Measurements from ENCODE around the gene PPIA. TPM values are rescaled to one million over a fixed set of nuclear protein-coding genes. Genes with fewer than 3 reads are reported as not detected.
A peak's percentile ranks its signal among the peaks of the same experiment; 100 is the strongest.
"Not testable (repeated sequence)": the region's sequence is repeated elsewhere in the genome, so short reads cannot be mapped to it uniquely, and the experiment has no call there.

The PPIA gene
- total and polyA plus RNA-seq, 5 donors, result 411 to 1,145 (median 509) TPM

DNA sequence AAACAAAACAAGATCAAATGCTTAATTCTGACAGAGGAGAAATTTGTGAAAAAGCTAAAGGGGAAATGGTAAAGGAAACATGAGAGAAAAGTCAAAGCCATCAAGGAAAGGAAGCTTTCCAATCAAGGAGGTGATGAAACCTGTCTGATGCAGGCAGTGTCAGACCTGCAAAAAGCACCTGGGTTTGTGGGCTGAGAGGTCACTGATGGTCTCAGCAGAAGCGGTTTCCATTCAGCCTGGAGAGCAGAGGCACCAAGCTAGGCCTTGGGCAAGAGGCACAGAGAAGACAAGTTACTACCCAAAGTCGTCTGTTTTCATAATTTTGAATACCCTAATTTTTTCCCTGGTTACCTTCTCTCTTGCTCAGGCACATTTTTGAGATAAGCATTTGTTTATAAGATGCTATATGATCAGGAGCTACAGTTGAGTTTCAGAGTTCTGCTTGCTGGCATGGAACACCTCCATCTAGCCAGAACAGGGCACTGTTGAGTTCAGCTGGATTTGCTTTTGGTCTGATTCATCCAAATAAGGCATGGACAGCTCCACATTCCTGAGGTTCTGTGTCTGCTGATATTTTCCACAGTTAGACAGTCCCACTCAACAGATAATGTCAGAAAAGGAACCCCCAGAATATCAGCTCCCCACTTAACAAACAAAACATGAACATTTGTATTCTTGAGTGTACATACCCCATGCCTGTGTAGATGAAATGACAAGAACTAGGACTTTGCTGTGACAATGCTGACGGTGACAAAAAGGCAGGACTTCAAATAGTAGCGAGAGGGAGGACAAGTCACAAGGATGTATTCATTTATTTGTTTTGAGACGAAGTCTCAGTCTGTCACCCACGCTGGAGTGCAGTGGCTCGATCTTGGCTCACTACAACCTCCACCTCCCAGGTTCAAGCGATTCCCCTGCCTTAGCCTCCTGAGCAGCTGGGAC lies 4.9 kb upstream of the PPIA start:
- Histone ChIP-seq H3K27ac (ENCODE audit: low read length) (no peak overlapping the region), H3K9me3 (ENCODE audit: control insufficient read depth, low read length) (no peaks in the 10 kb centered on the region), H3K4me1 (ENCODE audit: control insufficient read depth, insufficient read depth, low read length) (no peaks in the 10 kb centered on the region), H3K4me3 (ENCODE audit: low read length) (no peak overlapping the region), H3K27me3 (ENCODE audit: control insufficient read depth, insufficient read depth) (no peaks in the 10 kb centered on the region)
- 82% methylated on average over 8 of the region's 8 CpGs for WGBS
- ATAC-seq, result no peak
- DNase-seq, result no peak
- intact Hi-C loops (cut with DNase I), result no loop called here

DNA sequence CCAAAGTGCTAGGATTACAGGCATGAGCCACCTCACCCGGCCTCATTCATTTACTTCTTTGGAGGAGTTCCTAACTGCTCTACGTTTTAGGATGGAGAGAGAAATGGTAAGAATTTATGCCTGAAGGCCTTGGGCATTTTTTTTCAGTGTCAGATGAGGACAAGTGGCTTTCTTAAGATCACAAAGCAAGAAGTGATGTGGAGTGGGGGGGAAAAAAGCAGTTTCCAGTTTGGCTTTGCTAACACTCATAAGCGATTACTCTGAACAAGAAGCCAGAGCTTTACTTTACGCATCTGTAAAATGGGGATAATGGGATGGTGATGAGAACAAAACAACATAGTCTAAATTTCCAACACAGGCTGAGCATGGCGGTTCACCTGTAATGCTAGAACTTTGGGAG lies 2.6 kb upstream of the PPIA start:
- DNase-seq (no peak), ATAC-seq (no peak)
- no peaks in the 10 kb centered on the region for H3K9me3 ChIP-seq (ENCODE audit: control insufficient read depth, low read length)
- no peak overlapping the region for H3K4me3 ChIP-seq (ENCODE audit: low read length)
- intact Hi-C loops (cut with DNase I), result no loop called here
- H3K4me1 ChIP-seq (ENCODE audit: control insufficient read depth, insufficient read depth, low read length), result no peaks in the 10 kb centered on the region
- no peak overlapping the region for H3K27ac ChIP-seq (ENCODE audit: low read length)
- no peaks in the 10 kb centered on the region for H3K27me3 ChIP-seq (ENCODE audit: control insufficient read depth, insufficient read depth)
- WGBS, result 74% methylated on average over 5 of the region's 5 CpGs

DNA sequence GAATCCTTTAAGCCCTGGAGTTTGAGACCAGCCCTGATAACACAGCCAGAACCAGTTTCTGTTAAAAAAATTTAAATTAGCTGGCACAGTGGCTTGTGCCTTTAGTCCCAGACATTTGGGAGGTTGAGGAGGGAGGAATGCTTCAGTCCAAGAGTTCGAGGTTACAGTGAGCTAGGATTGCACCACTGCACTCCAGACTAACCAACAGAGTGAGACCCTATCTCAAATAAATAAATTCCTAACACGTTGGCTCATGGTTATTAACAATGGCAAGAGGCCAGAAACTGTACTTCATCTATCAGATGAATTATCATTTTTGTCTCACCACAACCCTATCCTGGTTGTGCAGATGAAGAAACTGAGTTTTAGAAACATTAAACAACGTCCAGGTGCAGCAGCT lies 2.1 kb upstream of the PPIA start:
- Histone ChIP-seq H3K27me3 (ENCODE audit: control insufficient read depth, insufficient read depth) (no peaks in the 10 kb centered on the region), H3K4me3 (ENCODE audit: low read length) (no peak overlapping the region), H3K4me1 (ENCODE audit: control insufficient read depth, insufficient read depth, low read length) (no peaks in the 10 kb centered on the region), H3K9me3 (ENCODE audit: control insufficient read depth, low read length) (no peaks in the 10 kb centered on the region), H3K27ac (ENCODE audit: low read length) (no peak overlapping the region)
- ATAC-seq (no peak), DNase-seq (no peak)
- WGBS, result 51% methylated on average over 3 of the region's 3 CpGs
- intact Hi-C loops (cut with DNase I), result no loop called here

DNA sequence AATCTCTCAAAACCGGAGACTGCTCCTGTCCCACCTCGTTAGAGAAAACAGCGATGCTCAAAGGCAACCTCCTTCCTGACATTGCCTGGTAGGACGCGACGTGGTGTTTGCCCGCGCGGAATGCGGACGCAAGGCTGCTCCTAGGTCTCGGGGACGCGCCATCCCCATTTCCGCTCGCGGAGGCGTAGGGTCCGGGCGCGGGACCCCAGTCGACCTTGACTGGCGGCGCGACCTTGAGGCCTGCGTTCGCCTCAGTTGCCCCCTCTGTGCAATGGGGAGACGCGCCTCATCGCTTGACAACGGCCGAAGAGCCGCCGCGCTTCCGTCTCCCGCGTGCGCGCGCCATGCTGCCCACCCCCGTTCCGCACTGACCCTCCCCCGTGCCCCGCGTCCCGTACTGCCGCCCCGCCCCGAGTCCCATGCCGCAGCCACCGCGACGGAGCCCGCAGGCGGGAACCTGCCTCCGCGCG lies 412 bp upstream of the PPIA start:
- Histone ChIP-seq H3K27me3 (ENCODE audit: control insufficient read depth, insufficient read depth) (no peaks in the 10 kb centered on the region), H3K27ac (ENCODE audit: low read length) (peak overlapping the region; percentile 14), H3K4me1 (ENCODE audit: control insufficient read depth, insufficient read depth, low read length) (no peaks in the 10 kb centered on the region), H3K4me3 (ENCODE audit: low read length) (peak overlapping the region; percentile 83), H3K9me3 (ENCODE audit: control insufficient read depth, low read length) (no peaks in the 10 kb centered on the region)
- ATAC-seq (peak; percentile 6 to 35), DNase-seq (no peak)
- under 1% methylated on average over 59 of the region's 59 CpGs for WGBS
- intact Hi-C loops (cut with DNase I), result loop anchor here in 1 of 4 donors (5.0 kb wide), 1 partner anchor 51 kb away; the partner anchor contains the start of gene H2AZ2

DNA sequence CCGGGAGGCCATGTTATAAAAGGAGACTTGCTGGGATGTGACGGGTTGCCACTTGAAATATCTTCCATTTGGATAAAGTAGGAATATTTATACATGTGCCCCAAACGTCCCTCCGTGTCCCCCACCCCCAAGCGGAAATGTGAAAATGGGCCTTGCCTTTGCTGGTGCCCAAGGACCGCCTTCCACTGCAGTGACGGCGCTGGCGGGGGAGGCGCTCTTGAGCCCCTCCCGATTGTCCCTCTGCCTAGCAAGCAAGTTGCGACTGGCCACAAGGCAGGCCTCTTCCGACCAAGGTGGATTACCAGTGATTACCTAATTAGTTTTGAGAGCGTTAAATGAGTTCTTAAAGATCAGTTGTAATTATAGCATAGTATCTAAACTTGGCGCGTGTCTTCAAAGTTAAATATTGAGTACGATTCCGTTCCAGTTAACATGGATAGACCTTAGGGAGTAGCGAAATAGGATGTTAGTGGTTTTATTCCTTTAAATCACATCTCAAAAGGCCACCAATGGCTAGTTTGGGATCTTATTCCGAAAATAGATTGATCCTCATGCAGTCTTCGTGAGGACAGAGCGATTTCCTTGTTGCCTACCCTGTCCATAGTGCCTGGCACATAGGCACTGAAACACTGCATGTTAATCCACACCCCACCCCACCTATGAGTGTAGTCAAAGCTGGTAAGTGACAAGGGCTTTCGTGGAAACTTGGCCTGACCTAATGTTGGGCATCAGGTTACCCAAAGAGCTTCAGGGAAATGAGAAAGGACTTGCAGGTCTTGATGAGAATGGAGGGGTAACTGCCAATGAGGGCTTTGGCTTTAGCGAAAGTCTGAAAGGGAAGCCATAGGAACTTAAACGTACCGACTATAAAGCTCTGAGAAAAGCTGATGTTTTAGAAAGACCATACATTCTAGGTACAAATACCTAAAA lies 1.1 kb downstream of the PPIA start:
- ATAC-seq, result peak; percentile 82 to 84
- Histone ChIP-seq H3K9me3 (ENCODE audit: control insufficient read depth, low read length) (no peaks in the 10 kb centered on the region), H3K27ac (ENCODE audit: low read length) (peak overlapping the region; percentile 99), H3K4me3 (ENCODE audit: low read length) (peak overlapping the region; percentile 83), H3K4me1 (ENCODE audit: control insufficient read depth, insufficient read depth, low read length) (no peaks in the 10 kb centered on the region), H3K27me3 (ENCODE audit: control insufficient read depth, insufficient read depth) (no peaks in the 10 kb centered on the region)
- peak; percentile 91 to 96 (median 95) for DNase-seq
- 3% methylated on average over 26 of the region's 26 CpGs for WGBS
- intact Hi-C loops (cut with DNase I), result loop anchor here in 1 of 4 donors (5.0 kb wide), 1 partner anchor 50 kb away; the partner anchor contains the start of gene H2AZ2

DNA sequence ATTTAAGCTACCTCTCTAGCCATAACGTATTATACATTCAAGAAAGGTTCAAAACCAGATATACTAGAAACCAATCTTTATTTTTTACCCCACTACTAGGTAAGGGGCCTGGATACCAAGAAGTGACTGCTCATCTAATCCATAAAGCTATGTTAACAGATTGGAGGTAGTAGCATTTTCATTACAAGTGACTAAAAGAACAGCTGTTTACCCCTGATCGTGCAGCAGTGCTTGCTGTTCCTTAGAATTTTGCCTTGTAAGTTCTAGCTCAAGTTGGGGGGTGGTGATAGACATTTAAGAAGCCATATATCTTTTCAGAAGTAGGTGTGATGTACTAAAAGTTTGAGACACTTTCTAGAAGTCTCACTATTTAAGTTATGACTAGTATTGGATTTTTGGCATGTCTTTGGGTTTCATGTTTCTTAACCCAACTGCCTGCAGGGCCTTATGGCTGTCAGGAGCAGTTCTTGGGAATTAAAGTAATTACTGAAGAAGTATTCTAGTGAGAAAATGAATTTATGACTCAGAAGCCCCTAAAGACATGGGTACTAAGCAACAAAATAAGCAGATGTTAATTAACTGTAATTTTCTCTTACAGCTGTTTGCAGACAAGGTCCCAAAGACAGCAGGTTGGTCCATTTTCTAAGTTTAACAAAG lies 2.3 kb downstream of the PPIA start:
- 18% methylated on average over 2 of the region's 2 CpGs for WGBS
- H3K27me3 ChIP-seq (ENCODE audit: control insufficient read depth, insufficient read depth), result no peaks in the 10 kb centered on the region
- H3K27ac ChIP-seq (ENCODE audit: low read length), result no peak overlapping the region
- intact Hi-C loops (cut with DNase I), result loop anchor here in 1 of 4 donors (5.0 kb wide), 1 partner anchor 49 kb away; the partner anchor contains the start of gene H2AZ2
- ATAC-seq, result no peak
- no peaks in the 10 kb centered on the region for H3K9me3 ChIP-seq (ENCODE audit: control insufficient read depth, low read length)
- no peak for DNase-seq
- H3K4me3 ChIP-seq (ENCODE audit: low read length), result peak overlapping the region; percentile 19
- H3K4me1 ChIP-seq (ENCODE audit: control insufficient read depth, insufficient read depth, low read length), result no peaks in the 10 kb centered on the region

DNA sequence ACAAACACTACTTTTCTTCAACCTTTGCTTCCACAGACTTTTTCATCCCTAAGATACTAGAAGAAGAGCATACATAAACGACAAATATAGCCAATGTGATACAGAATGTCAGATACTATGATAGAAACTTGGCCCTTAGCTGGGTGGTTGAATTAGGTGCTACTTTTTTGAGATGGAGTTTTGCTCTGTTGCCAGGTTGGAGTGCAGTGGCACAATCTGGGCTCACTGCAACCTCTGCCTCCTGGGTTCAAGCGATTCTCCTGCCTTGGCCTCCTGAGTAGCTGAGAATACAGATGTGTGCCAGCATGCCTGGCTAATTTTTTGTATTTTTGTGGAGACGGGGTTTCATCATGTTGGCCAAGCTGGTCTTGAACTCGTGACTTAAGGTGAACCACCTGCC lies 3.5 kb downstream of the PPIA start:
- DNase-seq (no peak), ATAC-seq (no peak)
- Histone ChIP-seq H3K4me1 (ENCODE audit: control insufficient read depth, insufficient read depth, low read length) (no peaks in the 10 kb centered on the region), H3K27ac (ENCODE audit: low read length) (no peak overlapping the region), H3K9me3 (ENCODE audit: control insufficient read depth, low read length) (no peaks in the 10 kb centered on the region), H3K27me3 (ENCODE audit: control insufficient read depth, insufficient read depth) (no peaks in the 10 kb centered on the region), H3K4me3 (ENCODE audit: low read length) (no peak overlapping the region)
- 70% methylated on average over 4 of the region's 4 CpGs for WGBS
- intact Hi-C loops (cut with DNase I), result loop anchor here in 1 of 4 donors (5.0 kb wide), 1 partner anchor 47 kb away; the partner anchor contains the start of gene H2AZ2

DNA sequence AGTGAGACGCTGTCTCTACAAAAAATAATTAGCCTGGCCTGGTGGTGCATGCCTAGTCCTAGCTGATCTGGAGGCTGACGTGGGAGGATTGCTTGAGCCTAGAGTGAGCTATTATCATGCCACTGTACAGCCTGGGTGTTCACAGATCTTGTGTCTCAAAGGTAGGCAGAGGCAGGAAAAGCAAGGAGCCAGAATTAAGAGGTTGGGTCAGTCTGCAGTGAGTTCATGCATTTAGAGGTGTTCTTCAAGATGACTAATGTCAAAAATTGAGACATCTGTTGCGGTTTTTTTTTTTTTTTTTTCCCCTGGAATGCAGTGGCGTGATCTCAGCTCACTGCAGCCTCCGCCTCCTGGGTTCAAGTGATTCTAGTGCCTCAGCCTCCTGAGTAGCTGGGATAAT lies 5.4 kb downstream of the PPIA start:
- DNase-seq (no peak), ATAC-seq (no peak)
- WGBS, result 91% methylated on average over 5 of the region's 5 CpGs
- H3K4me1 ChIP-seq (ENCODE audit: control insufficient read depth, insufficient read depth, low read length), result no peaks in the 10 kb centered on the region
- H3K27ac ChIP-seq (ENCODE audit: low read length), result no peak overlapping the region
- no peak overlapping the region for H3K4me3 ChIP-seq (ENCODE audit: low read length)
- intact Hi-C loops (cut with DNase I), result no loop called here
- no peaks in the 10 kb centered on the region for H3K9me3 ChIP-seq (ENCODE audit: control insufficient read depth, low read length)
- no peaks in the 10 kb centered on the region for H3K27me3 ChIP-seq (ENCODE audit: control insufficient read depth, insufficient read depth)

DNA sequence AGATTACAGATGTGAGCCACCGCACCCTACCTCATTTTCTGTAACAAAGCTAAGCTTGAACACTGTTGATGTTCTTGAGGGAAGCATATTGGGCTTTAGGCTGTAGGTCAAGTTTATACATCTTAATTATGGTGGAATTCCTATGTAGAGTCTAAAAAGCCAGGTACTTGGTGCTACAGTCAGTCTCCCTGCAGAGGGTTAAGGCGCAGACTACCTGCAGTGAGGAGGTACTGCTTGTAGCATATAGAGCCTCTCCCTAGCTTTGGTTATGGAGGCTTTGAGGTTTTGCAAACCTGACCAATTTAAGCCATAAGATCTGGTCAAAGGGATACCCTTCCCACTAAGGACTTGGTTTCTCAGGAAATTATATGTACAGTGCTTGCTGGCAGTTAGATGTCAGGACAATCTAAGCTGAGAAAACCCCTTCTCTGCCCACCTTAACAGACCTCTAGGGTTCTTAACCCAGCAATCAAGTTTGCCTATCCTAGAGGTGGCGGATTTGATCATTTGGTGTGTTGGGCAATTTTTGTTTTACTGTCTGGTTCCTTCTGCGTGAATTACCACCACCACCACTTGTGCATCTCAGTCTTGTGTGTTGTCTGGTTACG lies 6.0 kb downstream of the PPIA start:
- intact Hi-C loops (cut with DNase I), result no loop called here
- H3K27ac ChIP-seq (ENCODE audit: low read length), result no peak overlapping the region
- ATAC-seq (no peak), DNase-seq (no peak)
- H3K4me3 ChIP-seq (ENCODE audit: low read length), result no peak overlapping the region
- H3K27me3 ChIP-seq (ENCODE audit: control insufficient read depth, insufficient read depth), result no peaks in the 10 kb centered on the region
- 94% methylated on average over 5 of the region's 5 CpGs for WGBS
- no peaks in the 10 kb centered on the region for H3K9me3 ChIP-seq (ENCODE audit: control insufficient read depth, low read length)
- H3K4me1 ChIP-seq (ENCODE audit: control insufficient read depth, insufficient read depth, low read length), result no peaks in the 10 kb centered on the region

DNA sequence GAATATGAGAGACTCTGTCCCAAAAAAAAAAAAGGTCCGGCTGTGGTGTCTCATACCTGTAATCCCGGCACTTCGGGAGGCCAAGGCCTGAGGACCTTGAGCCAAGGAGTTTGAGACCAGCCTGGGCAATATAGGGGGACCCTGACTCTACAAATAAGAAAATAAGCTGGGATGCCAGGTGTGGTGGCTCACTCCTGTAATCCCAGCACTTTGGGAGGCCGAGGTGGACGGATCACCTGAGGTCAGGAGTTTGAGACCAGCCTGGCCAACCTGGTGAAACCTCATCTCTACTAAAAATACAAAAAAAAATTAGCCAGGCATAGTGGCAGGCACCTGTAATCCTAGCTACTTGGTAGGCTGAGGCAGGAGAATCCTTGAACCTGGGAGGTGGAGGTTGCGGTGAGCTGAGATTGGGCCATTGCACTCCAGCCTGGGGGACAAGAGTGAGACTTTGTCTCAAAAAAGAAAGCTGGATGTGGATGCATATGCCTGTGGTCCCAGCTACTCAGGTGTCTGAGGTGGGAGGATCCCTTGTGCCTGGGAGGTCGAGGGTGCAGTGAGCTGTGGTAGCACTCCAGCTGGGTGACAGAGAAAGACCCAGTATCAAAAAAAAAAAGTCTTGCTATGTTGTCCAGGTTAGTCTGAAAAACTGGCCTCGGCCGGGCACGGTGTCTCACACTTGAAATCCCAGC lies 7.5 kb downstream of the PPIA start:
- intact Hi-C loops (cut with DNase I), result not testable (repeated sequence)
- ATAC-seq, result peak in 1 of 2 donors; percentile 5

More for the DNA sequence above, 7.5 kb downstream of the PPIA start:
- not testable (repeated sequence) for H3K4me3 ChIP-seq (ENCODE audit: low read length); H3K27ac ChIP-seq (ENCODE audit: low read length); H3K4me1 ChIP-seq (ENCODE audit: control insufficient read depth, insufficient read depth, low read length); H3K27me3 ChIP-seq (ENCODE audit: control insufficient read depth, insufficient read depth); DNase-seq; H3K9me3 ChIP-seq (ENCODE audit: control insufficient read depth, low read length)
- 92% methylated on average over 10 of the region's 10 CpGs for WGBS
